ENCODE results near the gene RBM17. TPM values are rescaled to one million over a fixed set of nuclear protein-coding genes. Genes with fewer than 3 reads are reported as not detected.

The RBM17 gene
- total and polyA plus RNA-seq, 10 of the 15 experiments (the other 5 are each of a cell fraction or from before 2014, with no cell fraction given), result 28.4 to 181 (median 83.9) TPM

- no peak for TF ChIP-seq HSF1 (IDR thresholded peaks at IDR 0.05; ENCODE audit: low read depth, low read length)
- TF ChIP-seq CHD4 (IDR thresholded peaks at IDR 0.05), result no peak
These were observed 32.9 kb upstream of the RBM17 start (continued) for GRCh38 chr10:6055929-6056328.

GRCh38 chr10:6056411-6057135 lies 32.3 kb upstream of the RBM17 start:
- Histone ChIP-seq H3K4me1 (ENCODE audit: control insufficient read depth, insufficient read depth, low read length) (peaks cover 57% of the 10 kb centered on the region), H3K27me3 (replicated peaks in 1 of 2; ENCODE audit: control insufficient read depth in 2 of 2, insufficient read depth in 2 of 2, low read length in 1 of 2) (no peaks in the 10 kb centered on the region), H3K27ac (ENCODE audit: control insufficient read depth, insufficient read depth) (no peak overlapping the region), H3K9me3 (replicated peaks; ENCODE audit: control insufficient read depth, insufficient read depth, low read length) (no peaks in the 10 kb centered on the region), H3K36me3 (ENCODE audit: control insufficient read depth in 2 of 2, insufficient read depth in 2 of 2, low read length in 1 of 2) (no peaks in the 10 kb centered on the region), H3K4me2 (ENCODE audit: control insufficient read depth, insufficient read depth) (no peak overlapping the region), H3K4me3 (no peak overlapping the region), H3K79me2 (ENCODE audit: control insufficient read depth, insufficient read depth, low read length) (no peaks in the 10 kb centered on the region), H3K9ac (ENCODE audit: control insufficient read depth, insufficient read depth, low read length) (no peak overlapping the region), H4K20me1 (ENCODE audit: control insufficient read depth, insufficient read depth) (no peaks in the 10 kb centered on the region), H2AFZ (ENCODE audit: control insufficient read depth, low read depth, low read length) (no peak overlapping the region)
- in situ Hi-C loops (cut with MboI), result no loop called here
- ChIA-PET RAD21 (ENCODE audit: unreplicated experiment) (interaction anchor here (0.5 to 1.8 kb wide), 6 partner anchors 11 to 240 kb away, joined by 3 to 6 read pairs (median 4); no protein-coding TSS in a partner anchor), POLR2A (interaction anchor here (0.6 to 1.6 kb wide), 6 partner anchors 11 to 532 kb away, joined by 3 to 5 read pairs (median 3); no protein-coding TSS in a partner anchor), CTCF (interaction anchor here (0.7 to 3.2 kb wide), 7 partner anchors 8 to 382 kb away, joined by 3 to 23 read pairs (median 3); no protein-coding TSS in a partner anchor), SMC1A (ENCODE audit: uncharacterized antibody, unreplicated experiment) (interaction anchor here (0.7 to 3.1 kb wide), 12 partner anchors 8 to 213 kb away, joined by 3 to 18 read pairs (median 4); no protein-coding TSS in a partner anchor)
- intact Hi-C loops (cut with micrococcal nuclease; ENCODE audit: unreplicated experiment), result no loop called here
- BruUV-seq (replicated peaks), result no TSS peak
- 86% methylated on average over 5 of the region's 5 CpGs for WGBS (ENCODE audit: insufficient coverage, insufficient replicate concordance, low lambda C conversion rate, missing lambda C conversion rate)
- TF ChIP-seq E4F1 (IDR thresholded peaks at IDR 0.05; ENCODE audit: borderline replicate concordance, partially characterized antibody), result no peak
- DNase-seq (ENCODE audit: low read depth, low spot score), result no peak
- no peak for FAIRE-seq
- no peak for ATAC-seq
